Measurements from ENCODE around the gene CHST7. TPM values are rescaled to one million over a fixed set of nuclear protein-coding genes. Genes with fewer than 3 reads are reported as not detected.

CHST7 gene
- total and polyA plus RNA-seq, 2 experiments from 2014 or later = 7.6 to 27.2 TPM

DNA sequence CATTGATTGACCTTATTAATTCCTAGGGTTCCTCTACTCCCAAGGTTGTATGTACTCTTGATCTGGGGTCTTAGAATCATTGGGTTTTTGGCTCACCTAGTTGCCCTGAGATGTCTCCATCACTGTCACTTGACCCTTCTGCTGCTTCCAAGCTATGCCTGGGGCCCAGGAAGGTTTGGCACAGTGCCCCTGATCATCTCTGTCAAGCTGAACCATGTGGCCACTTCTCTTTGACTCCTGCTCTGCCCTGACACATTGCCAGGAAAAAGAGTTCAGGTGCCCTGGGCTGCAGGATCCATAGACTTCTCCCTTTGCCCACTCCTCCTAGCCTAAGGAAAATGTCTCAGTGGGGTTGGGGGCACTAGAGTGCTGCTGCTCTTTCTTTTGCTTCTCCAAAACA, 3.9 kb upstream of the CHST7 start:
- H4K20me1 ChIP-seq (replicated peaks; ENCODE audit: insufficient read depth) = no peaks in the 10 kb centered on the region
- H3K27me3 Mint-ChIP-seq (ENCODE audit: insufficient read depth, low read depth, poor library complexity) = peaks cover 7% of the 10 kb centered on the region
- H3K27ac Mint-ChIP-seq = no peak overlapping the region
- no peaks in the 10 kb centered on the region for H3K36me3 Mint-ChIP-seq (ENCODE audit: low read depth)
- no peak overlapping the region for H3K4me3 Mint-ChIP-seq
- no peak for ATAC-seq
- H3K4me1 Mint-ChIP-seq = peaks cover 21% of the 10 kb centered on the region
- 0 out of 2 replicates have a peak, but pooled peaks cover 4% of the 10 kb centered on the region for H3K27me3 ChIP-seq (ENCODE audit: insufficient read depth)
- no peak overlapping the region for H3K4me2 ChIP-seq
- H3K9me3 Mint-ChIP-seq = no peaks in the 10 kb centered on the region; the same call in 2 of the 3 replicates
- no peak overlapping the region for H2AFZ ChIP-seq
- TF ChIP-seq ZNF331 (CRISPR knock-in tag; IDR thresholded peaks at IDR 0.05; ENCODE audit: low read depth) (no peak), POLR2AphosphoS5 (IDR thresholded peaks at IDR 0.05; ENCODE audit: low read depth) (no peak), JUNB (IDR thresholded peaks at IDR 0.05; ENCODE audit: unreplicated experiment) (no peak), CREB1 (CRISPR knock-in tag; IDR thresholded peaks at IDR 0.05; ENCODE audit: low read depth) (no peak), NANOG (IDR thresholded peaks at IDR 0.05; ENCODE audit: borderline replicate concordance) (no peak), STAT1 (IDR thresholded peaks at IDR 0.05; ENCODE audit: unreplicated experiment) (no peak), EZH2phosphoT487 (IDR thresholded peaks at IDR 0.05; ENCODE audit: unreplicated experiment) (no peak), EZH2 (IDR thresholded peaks at IDR 0.05; ENCODE audit: low read depth, unreplicated experiment) (no peak), ZNF114 (CRISPR knock-in tag; IDR thresholded peaks at IDR 0.05) (no peak)
- TF ChIP-seq, protein P1, sequence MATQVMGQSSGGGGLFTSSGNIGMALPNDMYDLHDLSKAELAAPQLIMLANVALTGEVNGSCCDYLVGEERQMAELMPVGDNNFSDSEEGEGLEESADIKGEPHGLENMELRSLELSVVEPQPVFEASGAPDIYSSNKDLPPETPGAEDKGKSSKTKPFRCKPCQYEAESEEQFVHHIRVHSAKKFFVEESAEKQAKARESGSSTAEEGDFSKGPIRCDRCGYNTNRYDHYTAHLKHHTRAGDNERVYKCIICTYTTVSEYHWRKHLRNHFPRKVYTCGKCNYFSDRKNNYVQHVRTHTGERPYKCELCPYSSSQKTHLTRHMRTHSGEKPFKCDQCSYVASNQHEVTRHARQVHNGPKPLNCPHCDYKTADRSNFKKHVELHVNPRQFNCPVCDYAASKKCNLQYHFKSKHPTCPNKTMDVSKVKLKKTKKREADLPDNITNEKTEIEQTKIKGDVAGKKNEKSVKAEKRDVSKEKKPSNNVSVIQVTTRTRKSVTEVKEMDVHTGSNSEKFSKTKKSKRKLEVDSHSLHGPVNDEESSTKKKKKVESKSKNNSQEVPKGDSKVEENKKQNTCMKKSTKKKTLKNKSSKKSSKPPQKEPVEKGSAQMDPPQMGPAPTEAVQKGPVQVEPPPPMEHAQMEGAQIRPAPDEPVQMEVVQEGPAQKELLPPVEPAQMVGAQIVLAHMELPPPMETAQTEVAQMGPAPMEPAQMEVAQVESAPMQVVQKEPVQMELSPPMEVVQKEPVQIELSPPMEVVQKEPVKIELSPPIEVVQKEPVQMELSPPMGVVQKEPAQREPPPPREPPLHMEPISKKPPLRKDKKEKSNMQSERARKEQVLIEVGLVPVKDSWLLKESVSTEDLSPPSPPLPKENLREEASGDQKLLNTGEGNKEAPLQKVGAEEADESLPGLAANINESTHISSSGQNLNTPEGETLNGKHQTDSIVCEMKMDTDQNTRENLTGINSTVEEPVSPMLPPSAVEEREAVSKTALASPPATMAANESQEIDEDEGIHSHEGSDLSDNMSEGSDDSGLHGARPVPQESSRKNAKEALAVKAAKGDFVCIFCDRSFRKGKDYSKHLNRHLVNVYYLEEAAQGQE (IDR thresholded peaks at IDR 0.05; ENCODE audit: unreplicated experiment) = no peak
- TF ChIP-seq, protein P2, sequence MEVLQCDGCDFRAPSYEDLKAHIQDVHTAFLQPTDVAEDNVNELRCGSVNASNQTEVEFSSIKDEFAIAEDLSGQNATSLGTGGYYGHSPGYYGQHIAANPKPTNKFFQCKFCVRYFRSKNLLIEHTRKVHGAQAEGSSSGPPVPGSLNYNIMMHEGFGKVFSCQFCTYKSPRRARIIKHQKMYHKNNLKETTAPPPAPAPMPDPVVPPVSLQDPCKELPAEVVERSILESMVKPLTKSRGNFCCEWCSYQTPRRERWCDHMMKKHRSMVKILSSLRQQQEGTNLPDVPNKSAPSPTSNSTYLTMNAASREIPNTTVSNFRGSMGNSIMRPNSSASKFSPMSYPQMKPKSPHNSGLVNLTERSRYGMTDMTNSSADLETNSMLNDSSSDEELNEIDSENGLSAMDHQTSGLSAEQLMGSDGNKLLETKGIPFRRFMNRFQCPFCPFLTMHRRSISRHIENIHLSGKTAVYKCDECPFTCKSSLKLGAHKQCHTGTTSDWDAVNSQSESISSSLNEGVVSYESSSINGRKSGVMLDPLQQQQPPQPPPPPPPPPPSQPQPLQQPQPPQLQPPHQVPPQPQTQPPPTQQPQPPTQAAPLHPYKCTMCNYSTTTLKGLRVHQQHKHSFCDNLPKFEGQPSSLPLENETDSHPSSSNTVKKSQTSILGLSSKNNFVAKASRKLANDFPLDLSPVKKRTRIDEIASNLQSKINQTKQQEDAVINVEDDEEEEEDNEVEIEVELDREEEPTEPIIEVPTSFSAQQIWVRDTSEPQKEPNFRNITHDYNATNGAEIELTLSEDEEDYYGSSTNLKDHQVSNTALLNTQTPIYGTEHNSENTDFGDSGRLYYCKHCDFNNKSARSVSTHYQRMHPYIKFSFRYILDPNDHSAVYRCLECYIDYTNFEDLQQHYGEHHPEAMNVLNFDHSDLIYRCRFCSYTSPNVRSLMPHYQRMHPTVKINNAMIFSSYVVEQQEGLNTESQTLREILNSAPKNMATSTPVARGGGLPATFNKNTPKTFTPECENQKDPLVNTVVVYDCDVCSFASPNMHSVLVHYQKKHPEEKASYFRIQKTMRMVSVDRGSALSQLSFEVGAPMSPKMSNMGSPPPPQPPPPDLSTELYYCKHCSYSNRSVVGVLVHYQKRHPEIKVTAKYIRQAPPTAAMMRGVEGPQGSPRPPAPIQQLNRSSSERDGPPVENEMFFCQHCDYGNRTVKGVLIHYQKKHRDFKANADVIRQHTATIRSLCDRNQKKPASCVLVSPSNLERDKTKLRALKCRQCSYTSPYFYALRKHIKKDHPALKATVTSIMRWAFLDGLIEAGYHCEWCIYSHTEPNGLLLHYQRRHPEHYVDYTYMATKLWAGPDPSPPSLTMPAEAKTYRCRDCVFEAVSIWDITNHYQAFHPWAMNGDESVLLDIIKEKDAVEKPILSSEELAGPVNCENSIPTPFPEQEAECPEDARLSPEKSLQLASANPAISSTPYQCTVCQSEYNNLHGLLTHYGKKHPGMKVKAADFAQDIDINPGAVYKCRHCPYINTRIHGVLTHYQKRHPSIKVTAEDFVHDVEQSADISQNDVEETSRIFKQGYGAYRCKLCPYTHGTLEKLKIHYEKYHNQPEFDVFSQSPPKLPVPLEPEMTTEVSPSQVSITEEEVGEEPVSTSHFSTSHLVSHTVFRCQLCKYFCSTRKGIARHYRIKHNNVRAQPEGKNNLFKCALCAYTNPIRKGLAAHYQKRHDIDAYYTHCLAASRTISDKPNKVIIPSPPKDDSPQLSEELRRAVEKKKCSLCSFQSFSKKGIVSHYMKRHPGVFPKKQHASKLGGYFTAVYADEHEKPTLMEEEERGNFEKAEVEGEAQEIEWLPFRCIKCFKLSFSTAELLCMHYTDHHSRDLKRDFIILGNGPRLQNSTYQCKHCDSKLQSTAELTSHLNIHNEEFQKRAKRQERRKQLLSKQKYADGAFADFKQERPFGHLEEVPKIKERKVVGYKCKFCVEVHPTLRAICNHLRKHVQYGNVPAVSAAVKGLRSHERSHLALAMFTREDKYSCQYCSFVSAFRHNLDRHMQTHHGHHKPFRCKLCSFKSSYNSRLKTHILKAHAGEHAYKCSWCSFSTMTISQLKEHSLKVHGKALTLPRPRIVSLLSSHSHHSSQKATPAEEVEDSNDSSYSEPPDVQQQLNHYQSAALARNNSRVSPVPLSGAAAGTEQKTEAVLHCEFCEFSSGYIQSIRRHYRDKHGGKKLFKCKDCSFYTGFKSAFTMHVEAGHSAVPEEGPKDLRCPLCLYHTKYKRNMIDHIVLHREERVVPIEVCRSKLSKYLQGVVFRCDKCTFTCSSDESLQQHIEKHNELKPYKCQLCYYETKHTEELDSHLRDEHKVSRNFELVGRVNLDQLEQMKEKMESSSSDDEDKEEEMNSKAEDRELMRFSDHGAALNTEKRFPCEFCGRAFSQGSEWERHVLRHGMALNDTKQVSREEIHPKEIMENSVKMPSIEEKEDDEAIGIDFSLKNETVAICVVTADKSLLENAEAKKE (CRISPR knock-in tag; IDR thresholded peaks at IDR 0.05) = no peak
- TF ChIP-seq, protein P3, sequence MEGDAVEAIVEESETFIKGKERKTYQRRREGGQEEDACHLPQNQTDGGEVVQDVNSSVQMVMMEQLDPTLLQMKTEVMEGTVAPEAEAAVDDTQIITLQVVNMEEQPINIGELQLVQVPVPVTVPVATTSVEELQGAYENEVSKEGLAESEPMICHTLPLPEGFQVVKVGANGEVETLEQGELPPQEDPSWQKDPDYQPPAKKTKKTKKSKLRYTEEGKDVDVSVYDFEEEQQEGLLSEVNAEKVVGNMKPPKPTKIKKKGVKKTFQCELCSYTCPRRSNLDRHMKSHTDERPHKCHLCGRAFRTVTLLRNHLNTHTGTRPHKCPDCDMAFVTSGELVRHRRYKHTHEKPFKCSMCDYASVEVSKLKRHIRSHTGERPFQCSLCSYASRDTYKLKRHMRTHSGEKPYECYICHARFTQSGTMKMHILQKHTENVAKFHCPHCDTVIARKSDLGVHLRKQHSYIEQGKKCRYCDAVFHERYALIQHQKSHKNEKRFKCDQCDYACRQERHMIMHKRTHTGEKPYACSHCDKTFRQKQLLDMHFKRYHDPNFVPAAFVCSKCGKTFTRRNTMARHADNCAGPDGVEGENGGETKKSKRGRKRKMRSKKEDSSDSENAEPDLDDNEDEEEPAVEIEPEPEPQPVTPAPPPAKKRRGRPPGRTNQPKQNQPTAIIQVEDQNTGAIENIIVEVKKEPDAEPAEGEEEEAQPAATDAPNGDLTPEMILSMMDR (conservative IDR thresholded peaks at IDR 0.05; ENCODE audit: low read depth in 2 of 2) = no peak
- TF ChIP-seq, protein P4, sequence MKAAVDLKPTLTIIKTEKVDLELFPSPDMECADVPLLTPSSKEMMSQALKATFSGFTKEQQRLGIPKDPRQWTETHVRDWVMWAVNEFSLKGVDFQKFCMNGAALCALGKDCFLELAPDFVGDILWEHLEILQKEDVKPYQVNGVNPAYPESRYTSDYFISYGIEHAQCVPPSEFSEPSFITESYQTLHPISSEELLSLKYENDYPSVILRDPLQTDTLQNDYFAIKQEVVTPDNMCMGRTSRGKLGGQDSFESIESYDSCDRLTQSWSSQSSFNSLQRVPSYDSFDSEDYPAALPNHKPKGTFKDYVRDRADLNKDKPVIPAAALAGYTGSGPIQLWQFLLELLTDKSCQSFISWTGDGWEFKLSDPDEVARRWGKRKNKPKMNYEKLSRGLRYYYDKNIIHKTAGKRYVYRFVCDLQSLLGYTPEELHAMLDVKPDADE (IDR thresholded peaks at IDR 0.05) = no peak
- H3K4me3 ChIP-seq = no peak overlapping the region
- no peaks in the 10 kb centered on the region for H3K36me3 ChIP-seq (ENCODE audit: insufficient read depth)
- no peaks in the 10 kb centered on the region for H3K79me2 ChIP-seq (replicated peaks; ENCODE audit: insufficient read depth)
- no peaks in the 10 kb centered on the region for H3F3A ChIP-seq (replicated peaks; ENCODE audit: low read depth)
- no peaks in the 10 kb centered on the region for H3K9me2 ChIP-seq (ENCODE audit: insufficient read depth)
- H3K4me1 ChIP-seq (ENCODE audit: insufficient read depth) = peaks cover 5% of the 10 kb centered on the region; the same call in 1 of the 2 replicates
- no peak overlapping the region for H3K27ac ChIP-seq (ENCODE audit: low read depth)
- DNase-seq (ENCODE audit: low spot score) = no peak
